A549 (cell line): ENCODE results near the gene GSTA2.
A peak's percentile ranks its signal among the peaks of the same experiment; 100 is the strongest.

ENCODE experiments used
- EP300 ChIP-seq, 2 experiments: fragments of >200 bp; sonication (Bioruptor Twin); formaldehyde crosslinking; IDR thresholded peaks; 2 replicates in 1 of 2; 3 replicates in 1 of 2; pipeline ENCODE4 v1.6.1; 2016 to 2017
- HOXA7 ChIP-seq: fragments of 250-450 bp; sonication (Bioruptor Pico); IDR thresholded peaks from 2 replicates; pipeline ENCODE4 v1.5.0; 2020; ENCODE audit warnings: mild to moderate bottlenecking, moderate library complexity

GRCh38 chr6:52725535-52726192 is 37.6 kb downstream of the GSTA2 start:
- TF ChIP-seq EP300 (IDR thresholded peaks at IDR 0.05) (peak; percentile 21 to 33; a peak in 2 of 5 replicates), HOXA7 (CRISPR knock-in tag) (no peak)
